HEK293T (cell line): Measurements from ENCODE around the gene ANKRD33B.

Experiments
- CTCF ChIA-PET: fragments of 350-600 bp; formaldehyde crosslinking; extraction: SDS; loops from one replicate; lab custom pipeline; 2021; ENCODE audit warnings: antibody characterized with exemption, inconsistent platforms; lab: Yijun Ruan, JAX
- POLR2A ChIA-PET: fragments of 350-600 bp; formaldehyde crosslinking; extraction: SDS; loops from one replicate; lab custom pipeline; 2020; ENCODE audit warnings: antibody characterized with exemption, inconsistent platforms; lab: Yijun Ruan, JAX
- DNase-seq: peaks from one replicate; pipeline ENCODE4 v3.0.0; 2012; ENCODE audit warnings: mixed read lengths; ENCODE audit errors: extremely low spot score
- ARNT ChIP-seq: fragments of 450-650 bp; IDR thresholded peaks from 2 replicates; pipeline ENCODE4 v1.6.1; 2017; ENCODE audit warnings: mild to moderate bottlenecking
- BHLHE40 ChIP-seq: fragments of 450-650 bp; IDR thresholded peaks from 2 replicates; pipeline ENCODE4 v1.6.1; 2016; ENCODE audit warnings: mild to moderate bottlenecking, moderate library complexity, borderline replicate concordance
- CTBP1 ChIP-seq: fragments of 450-650 bp; IDR thresholded peaks from 2 replicates; pipeline ENCODE4 v1.6.1; 2016; ENCODE audit warnings: borderline replicate concordance
- ELF4 ChIP-seq: fragments of 450-650 bp; IDR thresholded peaks from 2 replicates; pipeline ENCODE4 v1.6.1; 2017; ENCODE audit warnings: antibody characterized with exemption
- FOXA1 ChIP-seq: fragments of 450-650 bp; IDR thresholded peaks from 2 replicates; pipeline ENCODE4 v1.6.1; 2016; ENCODE audit warnings: mild to moderate bottlenecking
- FOXK2 ChIP-seq: fragments of 450-650 bp; IDR thresholded peaks from 2 replicates; pipeline ENCODE4 v1.6.1; 2016; ENCODE audit warnings: mild to moderate bottlenecking
- FOXM1 ChIP-seq: fragments of 450-650 bp; IDR thresholded peaks from 2 replicates; pipeline ENCODE4 v1.6.1; 2017; ENCODE audit warnings: mild to moderate bottlenecking, borderline replicate concordance
- HDGF ChIP-seq: fragments of 450-650 bp; IDR thresholded peaks from 2 replicates; pipeline ENCODE4 v1.6.1; 2017; ENCODE audit warnings: antibody characterized with exemption, borderline replicate concordance
- L3MBTL2 ChIP-seq: fragments of 450-650 bp; conservative IDR thresholded peaks from 2 replicates; pipeline ENCODE4 v1.6.1; 2016; ENCODE audit warnings: mild to moderate bottlenecking
- LEF1 ChIP-seq: fragments of 450-650 bp; IDR thresholded peaks from 2 replicates; pipeline ENCODE4 v1.6.1; 2017; ENCODE audit warnings: mild to moderate bottlenecking, borderline replicate concordance
- NFRKB ChIP-seq: fragments of 450-650 bp; IDR thresholded peaks from 2 replicates; pipeline ENCODE4 v1.6.1; 2016; ENCODE audit warnings: mild to moderate bottlenecking, moderate library complexity
- SP1 ChIP-seq: fragments of 450-650 bp; IDR thresholded peaks from 2 replicates; pipeline ENCODE4 v1.6.1; 2017
- SUZ12 ChIP-seq: fragments of 450-650 bp; IDR thresholded peaks from 2 replicates; pipeline ENCODE4 v1.6.1; 2016; ENCODE audit warnings: mild to moderate bottlenecking
- TARDBP ChIP-seq: fragments of 450-650 bp; IDR thresholded peaks from 2 replicates; pipeline ENCODE4 v1.6.1; 2016
- ZNF384 ChIP-seq: fragments of 450-650 bp; IDR thresholded peaks from 2 replicates; pipeline ENCODE4 v1.6.1; 2016
- TF ChIP-seq, protein P1 (sequence below): fragments of 450-650 bp; IDR thresholded peaks from 2 replicates; pipeline ENCODE4 v1.6.1; 2016

ANKRD33B gene

GRCh38 chr5:10705747-10706146 is 141.9 kb downstream of the ANKRD33B start:
- CTCF ChIA-PET: interaction anchor here (0.5 kb wide), 1 partner anchor 11 kb away, joined by 3 read pairs; no protein-coding TSS in a partner anchor
- POLR2A ChIA-PET: no interaction called here
- no peak for TF ChIP-seq ZNF384
- TF ChIP-seq HDGF: no peak
- TF ChIP-seq BHLHE40: no peak
- no peak for TF ChIP-seq LEF1
- no peak for TF ChIP-seq SUZ12
- no peak for TF ChIP-seq TARDBP
- TF ChIP-seq L3MBTL2: no peak
- TF ChIP-seq CTBP1: no peak
- no peak for TF ChIP-seq ARNT
- TF ChIP-seq FOXA1: no peak
- TF ChIP-seq FOXK2: no peak
- no peak for TF ChIP-seq ELF4
- TF ChIP-seq SP1: no peak
- TF ChIP-seq, protein P1, sequence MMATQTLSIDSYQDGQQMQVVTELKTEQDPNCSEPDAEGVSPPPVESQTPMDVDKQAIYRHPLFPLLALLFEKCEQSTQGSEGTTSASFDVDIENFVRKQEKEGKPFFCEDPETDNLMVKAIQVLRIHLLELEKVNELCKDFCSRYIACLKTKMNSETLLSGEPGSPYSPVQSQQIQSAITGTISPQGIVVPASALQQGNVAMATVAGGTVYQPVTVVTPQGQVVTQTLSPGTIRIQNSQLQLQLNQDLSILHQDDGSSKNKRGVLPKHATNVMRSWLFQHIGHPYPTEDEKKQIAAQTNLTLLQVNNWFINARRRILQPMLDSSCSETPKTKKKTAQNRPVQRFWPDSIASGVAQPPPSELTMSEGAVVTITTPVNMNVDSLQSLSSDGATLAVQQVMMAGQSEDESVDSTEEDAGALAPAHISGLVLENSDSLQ: no peak
- no peak for DNase-seq

GRCh38 chr5:10706326-10706725 is 142.5 kb downstream of the ANKRD33B start:
- POLR2A ChIA-PET: no interaction called here
- CTCF ChIA-PET: no interaction called here

More at GRCh38 chr5:10706326-10706725, 142.5 kb downstream of the ANKRD33B start:
- no peak for TF ChIP-seq ZNF384
- no peak for TF ChIP-seq TARDBP
- TF ChIP-seq ARNT: no peak
- no peak for TF ChIP-seq SUZ12
- TF ChIP-seq NFRKB: no peak
- TF ChIP-seq BHLHE40: no peak
- TF ChIP-seq, protein P1: no peak
- TF ChIP-seq LEF1: no peak
- no peak for TF ChIP-seq SP1
- TF ChIP-seq CTBP1: no peak
- no peak for TF ChIP-seq ELF4
- no peak for TF ChIP-seq FOXA1
- TF ChIP-seq FOXM1: no peak
- TF ChIP-seq HDGF: no peak
- no peak for TF ChIP-seq L3MBTL2
- TF ChIP-seq FOXK2: no peak
- DNase-seq: no peak
